HG03469 (cell line): Measurements from ENCODE around the gene SAFB2.
"Not testable (repeated sequence)": the region's sequence is repeated elsewhere in the genome, so short reads cannot be mapped to it uniquely, and the experiment has no call there.

Experiments used
- ATAC-seq: cut with Tn5 transposase; IDR thresholded peaks from one replicate; pipeline ENCODE4 v1.9.1; 2021; ENCODE audit warnings: mild to moderate bottlenecking, moderate library complexity, moderate number of reproducible peaks; ENCODE audit not compliant: unreplicated experiment

The SAFB2 gene

DNA sequence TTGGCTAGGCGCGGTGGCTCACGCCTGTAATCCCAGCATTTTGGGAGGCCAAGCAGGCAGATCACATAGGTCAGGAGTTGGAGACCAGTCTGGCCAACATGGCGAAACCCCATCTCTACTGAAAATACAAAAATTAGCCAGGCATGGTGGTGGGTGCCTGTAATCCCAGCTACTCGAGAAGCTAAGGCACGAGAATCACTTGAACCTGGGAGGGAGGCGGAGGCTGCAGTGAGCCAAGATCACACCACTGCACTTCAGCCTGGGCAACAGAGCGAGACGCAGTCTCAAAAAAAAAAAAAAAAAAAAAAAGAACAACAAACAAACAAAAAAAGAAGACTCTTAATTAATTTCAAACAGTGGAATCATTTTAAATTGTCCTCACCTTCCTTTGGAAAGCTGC is 13.8 kb downstream of the SAFB2 start:
- not testable (repeated sequence) for ATAC-seq

DNA sequence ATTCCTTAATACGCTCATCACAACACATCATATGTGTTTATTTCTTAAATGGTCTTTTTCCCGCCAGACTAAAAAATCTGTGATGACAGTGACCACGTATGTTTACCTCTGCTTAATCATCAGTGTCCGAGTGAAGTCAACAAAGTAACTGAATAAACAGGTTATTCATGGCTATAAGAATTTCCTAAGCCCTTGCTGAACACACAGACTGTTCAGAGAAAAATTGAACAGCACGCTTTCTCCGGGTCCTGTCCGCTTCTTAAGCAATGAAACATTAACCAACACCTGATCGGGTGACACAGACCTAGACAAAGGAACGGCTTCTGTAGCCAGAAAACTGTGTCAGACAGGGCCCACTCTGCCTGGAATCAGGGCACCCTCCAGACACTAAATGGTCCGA is 14.3 kb downstream of the SAFB2 start:
- no peak for ATAC-seq

DNA sequence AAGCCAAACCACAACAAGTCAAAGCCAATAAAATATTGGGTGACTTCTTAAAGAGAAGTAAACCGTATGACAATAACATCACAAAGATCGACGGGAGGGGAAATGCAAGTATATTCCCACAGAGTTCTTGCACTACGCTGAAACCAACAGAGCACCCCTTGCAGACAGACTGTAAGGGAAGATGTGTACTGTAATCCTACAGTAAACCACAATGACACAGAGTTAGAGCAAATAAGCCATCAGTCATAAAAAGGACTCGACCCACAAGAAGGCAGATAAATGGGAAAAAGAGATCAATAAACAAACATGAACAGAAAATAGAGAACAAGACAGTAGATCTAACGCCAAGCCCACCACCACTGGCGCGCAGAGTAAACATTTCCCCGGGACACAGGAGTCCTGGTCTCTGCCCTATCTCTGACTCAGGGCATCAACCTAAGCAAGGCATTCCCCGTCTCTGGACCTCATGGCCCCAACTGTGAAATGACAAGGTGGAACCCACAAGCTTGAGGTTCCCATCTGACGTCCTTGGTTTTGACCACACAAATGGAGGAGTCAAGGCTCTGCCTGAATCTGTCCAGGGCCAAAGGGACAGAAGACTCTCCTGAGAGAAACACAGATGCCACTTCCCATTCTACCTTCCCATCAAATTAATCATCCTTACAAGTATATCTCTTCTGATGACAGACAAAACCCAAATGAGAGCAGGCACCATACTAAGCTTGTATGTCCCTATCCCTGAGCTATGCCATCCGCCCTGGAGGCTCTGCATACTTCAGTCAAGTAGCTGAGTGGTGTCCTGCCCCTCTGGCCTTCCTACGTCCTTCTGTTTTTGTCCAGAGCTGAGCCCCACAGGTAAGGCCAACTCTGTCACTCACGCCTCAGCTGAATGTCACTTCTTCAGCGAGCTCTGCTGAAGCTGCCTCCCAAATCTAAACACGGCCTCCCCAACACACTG is 15.0 kb downstream of the SAFB2 start:
- ATAC-seq, result no peak

GRCh38 chr19:5605362-5605761 is 17.2 kb downstream of the SAFB2 start:
- no peak for ATAC-seq

- no peak for ATAC-seq
Measured at GRCh38 chr19:5603626-5604025, 18.9 kb downstream of the SAFB2 start.

DNA sequence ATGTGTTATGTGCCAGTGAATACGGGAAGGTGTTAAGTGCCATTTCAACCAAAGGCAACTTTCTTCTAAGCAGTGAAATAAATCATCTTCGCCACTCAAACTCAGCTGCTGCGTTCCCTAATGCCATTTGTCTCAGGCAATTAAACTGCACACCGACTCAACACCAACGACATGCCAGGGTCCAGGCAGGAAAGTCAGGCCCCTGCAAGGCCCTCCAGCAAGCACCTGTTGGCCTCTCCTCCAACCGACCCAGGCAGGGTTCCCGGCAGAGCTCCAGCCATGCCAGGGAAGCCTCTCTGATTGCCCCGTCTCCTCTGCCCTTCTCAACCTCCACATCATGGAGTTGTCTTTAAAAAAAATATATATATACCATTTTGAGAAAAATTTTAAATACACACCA is 21.8 kb downstream of the SAFB2 start:
- no peak for ATAC-seq

DNA sequence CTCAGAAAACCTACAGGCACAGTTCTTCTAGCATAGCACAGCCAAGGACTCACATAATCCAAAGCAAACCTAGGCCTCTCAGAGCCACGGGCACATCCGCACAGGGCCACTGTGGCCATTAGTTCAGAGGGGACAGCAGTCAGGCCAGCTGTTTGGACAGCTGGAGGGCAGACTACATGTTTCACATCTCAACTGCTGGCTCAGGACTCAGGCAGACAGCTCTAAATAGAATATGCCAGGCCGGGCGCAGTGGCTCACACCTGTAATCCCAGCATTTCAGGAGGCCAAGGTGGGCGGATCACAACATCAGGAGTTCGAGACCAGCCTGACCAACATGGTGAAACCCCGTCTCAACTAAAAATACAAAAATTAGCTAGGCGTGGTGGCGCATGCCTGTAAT is 26.8 kb downstream of the SAFB2 start:
- no peak for ATAC-seq

- no peak for ATAC-seq
Measured at GRCh38 chr19:5595129-5595528, 27.4 kb downstream of the SAFB2 start.

DNA sequence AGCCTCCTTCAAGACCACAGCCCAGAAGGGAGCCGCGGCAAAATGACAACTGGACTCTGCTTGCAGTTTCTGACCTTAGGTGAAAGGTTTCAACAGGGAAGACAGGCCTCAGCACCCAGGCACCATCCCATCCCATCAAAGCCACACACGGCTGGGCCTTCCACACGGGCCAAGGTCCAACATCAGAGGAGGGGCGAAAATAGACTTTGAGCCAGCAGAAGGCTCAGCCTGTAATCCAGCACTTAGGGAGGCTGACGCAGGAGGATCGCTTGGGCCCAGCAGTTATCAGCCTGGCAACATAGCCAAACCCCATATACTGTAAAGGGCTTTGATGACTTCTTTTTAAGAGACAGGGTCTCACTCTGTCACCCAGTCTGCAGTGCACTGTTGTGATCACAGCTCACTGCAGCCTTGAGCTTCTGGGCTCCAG is 28.0 kb downstream of the SAFB2 start:
- ATAC-seq, result no peak

GRCh38 chr19:5593343-5594255 is 29.0 kb downstream of the SAFB2 start:
- no peak for ATAC-seq

GRCh38 chr19:5592531-5593342 is 29.8 kb downstream of the SAFB2 start:
- ATAC-seq, result no peak

DNA sequence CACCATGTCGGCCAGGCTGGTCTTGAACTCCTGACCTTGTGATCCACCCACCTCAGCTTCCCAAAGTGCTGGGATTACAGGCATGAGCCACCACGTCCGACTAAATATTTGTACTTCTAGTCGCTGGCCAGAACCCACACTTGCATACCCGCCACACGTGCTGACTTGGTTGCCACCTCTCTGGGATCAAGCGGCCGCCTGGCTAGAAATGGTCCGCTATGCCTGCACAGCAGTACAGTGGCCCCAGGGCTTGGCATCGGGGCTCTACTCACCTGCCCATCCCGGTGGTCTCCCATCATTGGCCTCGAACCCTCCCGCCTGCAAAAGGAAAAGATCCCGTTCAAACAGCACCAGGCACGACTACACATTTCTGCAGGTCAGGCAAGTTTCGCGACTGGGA is 31.1 kb downstream of the SAFB2 start:
- no peak for ATAC-seq

GRCh38 chr19:5590865-5591154 is 31.8 kb downstream of the SAFB2 start:
- no peak for ATAC-seq

- no peak for ATAC-seq
Measured at GRCh38 chr19:5590151-5590864, 32.3 kb downstream of the SAFB2 start.

- ATAC-seq, result no peak
Measured at GRCh38 chr19:5588906-5589676, 33.5 kb downstream of the SAFB2 start.

DNA sequence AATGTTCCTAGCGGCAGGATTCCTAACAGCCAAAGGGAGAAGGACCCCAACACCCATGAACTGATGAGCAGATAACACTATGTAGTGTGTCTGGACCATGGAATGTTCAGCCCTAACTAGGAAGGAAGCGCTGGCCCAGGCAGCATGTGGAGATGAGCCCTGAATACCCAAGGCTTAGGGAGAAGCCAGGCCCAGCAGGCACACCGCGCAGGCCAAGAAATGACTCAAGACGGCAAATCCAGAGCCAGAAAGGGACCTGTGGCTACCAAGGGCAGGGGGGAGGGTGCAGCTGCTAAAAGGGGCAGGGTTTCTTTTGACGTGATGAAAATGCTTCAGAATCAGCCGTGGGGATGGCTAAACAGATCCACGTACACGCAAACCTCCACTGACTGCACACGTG is 34.1 kb downstream of the SAFB2 start:
- no peak for ATAC-seq

- ATAC-seq, result no peak
Measured at GRCh38 chr19:5587661-5588060, 34.9 kb downstream of the SAFB2 start.

DNA sequence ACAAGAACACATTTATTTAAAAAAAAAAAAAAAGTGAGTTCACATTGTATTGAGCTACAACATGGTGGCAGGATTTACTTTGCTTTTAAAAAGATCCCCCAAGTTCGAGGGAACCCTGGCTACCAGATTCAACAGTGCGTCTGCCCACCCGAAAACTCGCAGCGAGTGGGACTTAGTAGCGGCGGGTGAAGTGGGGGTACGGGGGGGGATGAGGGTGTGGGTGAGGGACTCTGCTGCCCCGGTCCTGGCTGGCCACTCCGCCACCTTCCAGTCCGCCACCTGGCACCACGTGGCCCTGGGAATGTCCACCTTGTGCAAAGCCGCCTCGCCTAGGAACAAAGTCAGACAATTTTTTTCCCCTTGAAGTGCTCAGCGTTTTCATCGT is 35.5 kb downstream of the SAFB2 start:
- no peak for ATAC-seq

GRCh38 chr19:5586300-5587070 is 36.1 kb downstream of the SAFB2 start:
- ATAC-seq, result no peak
